ENCODE data around the gene ATP11B. TPM values are rescaled to one million over a fixed set of nuclear protein-coding genes. Genes with fewer than 3 reads are reported as not detected.

Gene ATP11B
- total RNA-seq, 1 donor, result 79.9 TPM

GRCh38 chr3:182940266-182940808 lies 147.0 kb downstream of the ATP11B start:
- no peak overlapping the region for H3K4me3 ChIP-seq (ENCODE audit: low read depth, low read length)
- DNase-seq (ENCODE audit: low read depth), result no peak
- TF ChIP-seq, protein P1, sequence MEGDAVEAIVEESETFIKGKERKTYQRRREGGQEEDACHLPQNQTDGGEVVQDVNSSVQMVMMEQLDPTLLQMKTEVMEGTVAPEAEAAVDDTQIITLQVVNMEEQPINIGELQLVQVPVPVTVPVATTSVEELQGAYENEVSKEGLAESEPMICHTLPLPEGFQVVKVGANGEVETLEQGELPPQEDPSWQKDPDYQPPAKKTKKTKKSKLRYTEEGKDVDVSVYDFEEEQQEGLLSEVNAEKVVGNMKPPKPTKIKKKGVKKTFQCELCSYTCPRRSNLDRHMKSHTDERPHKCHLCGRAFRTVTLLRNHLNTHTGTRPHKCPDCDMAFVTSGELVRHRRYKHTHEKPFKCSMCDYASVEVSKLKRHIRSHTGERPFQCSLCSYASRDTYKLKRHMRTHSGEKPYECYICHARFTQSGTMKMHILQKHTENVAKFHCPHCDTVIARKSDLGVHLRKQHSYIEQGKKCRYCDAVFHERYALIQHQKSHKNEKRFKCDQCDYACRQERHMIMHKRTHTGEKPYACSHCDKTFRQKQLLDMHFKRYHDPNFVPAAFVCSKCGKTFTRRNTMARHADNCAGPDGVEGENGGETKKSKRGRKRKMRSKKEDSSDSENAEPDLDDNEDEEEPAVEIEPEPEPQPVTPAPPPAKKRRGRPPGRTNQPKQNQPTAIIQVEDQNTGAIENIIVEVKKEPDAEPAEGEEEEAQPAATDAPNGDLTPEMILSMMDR (IDR thresholded peaks at IDR 0.05; ENCODE audit: insufficient read depth, low read depth, low read length), result no peak

DNA sequence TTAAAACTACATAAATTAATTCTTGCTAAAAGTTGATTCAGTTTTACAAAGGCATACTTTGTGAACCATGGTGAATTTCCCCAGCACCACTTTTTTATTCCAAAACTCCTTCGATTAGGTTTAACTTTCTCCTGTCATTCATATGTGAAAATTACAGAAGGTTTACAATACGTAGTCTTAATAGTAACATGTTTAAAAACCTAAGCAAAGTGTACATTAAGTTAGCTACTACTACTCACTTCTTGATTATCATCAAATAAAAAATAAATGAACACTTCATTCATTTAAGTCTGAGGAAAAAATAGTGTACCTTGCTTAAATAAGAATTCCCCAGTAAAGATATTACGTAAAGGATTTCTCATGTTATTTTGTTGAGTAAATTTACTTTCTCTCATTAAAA lies 148.4 kb downstream of the ATP11B start:
- DNase-seq (ENCODE audit: low read depth), result no peak
- TF ChIP-seq, protein P1 (IDR thresholded peaks at IDR 0.05; ENCODE audit: insufficient read depth, low read depth, low read length), result no peak
- no peak overlapping the region for H3K4me3 ChIP-seq (ENCODE audit: low read depth, low read length)

- no peak for DNase-seq (ENCODE audit: low read depth)
- TF ChIP-seq, protein P1 (IDR thresholded peaks at IDR 0.05; ENCODE audit: insufficient read depth, low read depth, low read length), result no peak
- no peak overlapping the region for H3K4me3 ChIP-seq (ENCODE audit: low read depth, low read length)
Measured at GRCh38 chr3:182947888-182948287, 154.6 kb downstream of the ATP11B start.

- no peak overlapping the region for H3K4me3 ChIP-seq (ENCODE audit: low read depth, low read length)
- TF ChIP-seq, protein P1 (IDR thresholded peaks at IDR 0.05; ENCODE audit: insufficient read depth, low read depth, low read length), result no peak
- no peak for DNase-seq (ENCODE audit: low read depth)
Measured at GRCh38 chr3:182948305-182948704, 155.0 kb downstream of the ATP11B start.

GRCh38 chr3:182949688-182950087 lies 156.4 kb downstream of the ATP11B start:
- H3K4me3 ChIP-seq (ENCODE audit: low read depth, low read length), result no peak overlapping the region
- TF ChIP-seq, protein P1 (IDR thresholded peaks at IDR 0.05; ENCODE audit: insufficient read depth, low read depth, low read length), result no peak
- no peak for DNase-seq (ENCODE audit: low read depth)

DNA sequence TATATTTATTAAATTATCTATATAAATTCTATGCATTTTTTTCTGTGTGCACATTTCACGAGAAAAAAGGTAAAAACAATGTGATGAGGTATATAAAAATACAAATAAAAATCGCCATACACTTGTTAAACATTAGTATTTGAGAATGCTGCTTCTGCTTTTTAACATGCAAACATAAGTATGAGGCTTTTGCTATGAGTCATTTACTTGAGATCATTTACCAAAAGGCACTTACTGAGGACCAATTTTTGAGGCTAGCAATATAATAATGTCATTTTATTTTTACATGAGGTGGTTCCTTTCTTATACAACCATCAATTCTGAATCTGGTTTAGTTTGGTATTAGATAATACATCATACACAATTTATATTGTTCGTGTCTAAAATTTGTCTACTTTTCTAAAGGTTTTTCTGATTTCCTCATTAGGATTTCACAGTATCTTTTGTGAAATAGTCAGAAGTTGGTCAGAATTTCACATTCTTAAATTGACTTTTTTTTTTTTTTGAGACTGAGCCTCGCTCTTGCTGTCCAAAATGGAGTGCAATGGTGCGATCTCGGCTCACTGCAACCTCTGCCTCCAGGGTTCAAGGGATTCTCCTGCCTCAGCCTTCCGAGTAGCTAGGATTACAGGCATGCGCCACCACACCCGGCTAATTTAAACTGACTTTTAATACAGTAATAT lies 161.4 kb downstream of the ATP11B start:
- DNase-seq (ENCODE audit: low read depth), result no peak

More for the DNA sequence above, 161.4 kb downstream of the ATP11B start:
- TF ChIP-seq, protein P1 (IDR thresholded peaks at IDR 0.05; ENCODE audit: insufficient read depth, low read depth, low read length), result no peak
- H3K4me3 ChIP-seq (ENCODE audit: low read depth, low read length), result no peak overlapping the region
